Measurements from ENCODE around the gene KANSL1.

Gene KANSL1

DNA sequence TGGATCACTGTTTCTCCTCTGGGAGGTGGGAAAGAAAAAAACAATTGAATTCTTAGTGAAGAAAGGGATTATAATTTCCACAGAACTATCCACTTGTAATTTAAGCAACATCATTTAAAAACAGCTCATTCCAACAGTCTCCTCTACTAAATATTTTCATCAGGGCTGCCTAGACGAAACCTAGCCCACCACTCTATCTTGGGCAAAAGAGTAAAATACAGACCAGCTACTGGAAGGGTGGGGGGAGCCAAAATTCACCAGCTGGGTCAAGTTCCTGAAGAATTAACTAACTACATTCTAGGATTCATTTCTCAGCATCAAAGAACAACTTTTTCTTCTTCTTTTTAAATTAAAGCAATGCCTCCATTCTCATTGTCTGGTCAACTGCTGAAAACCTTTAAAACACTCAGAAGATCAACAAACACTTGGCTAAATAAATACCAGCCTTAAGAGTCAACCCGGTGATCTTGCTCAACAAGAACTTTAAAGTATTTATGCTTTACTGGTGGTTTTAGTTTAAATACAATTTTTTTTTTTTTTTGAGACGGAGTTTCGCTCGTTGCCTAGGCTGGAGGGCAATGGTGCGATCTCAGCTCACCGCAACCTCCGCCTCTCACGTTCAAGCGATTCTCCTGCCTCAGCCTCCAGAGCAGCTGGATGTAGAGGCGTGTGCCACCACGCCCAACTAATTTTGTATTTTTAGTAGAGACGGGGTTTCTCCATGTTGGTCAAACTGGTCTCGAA, 25.2 kb downstream of the KANSL1 start:
- no peak for DNase-seq

DNA sequence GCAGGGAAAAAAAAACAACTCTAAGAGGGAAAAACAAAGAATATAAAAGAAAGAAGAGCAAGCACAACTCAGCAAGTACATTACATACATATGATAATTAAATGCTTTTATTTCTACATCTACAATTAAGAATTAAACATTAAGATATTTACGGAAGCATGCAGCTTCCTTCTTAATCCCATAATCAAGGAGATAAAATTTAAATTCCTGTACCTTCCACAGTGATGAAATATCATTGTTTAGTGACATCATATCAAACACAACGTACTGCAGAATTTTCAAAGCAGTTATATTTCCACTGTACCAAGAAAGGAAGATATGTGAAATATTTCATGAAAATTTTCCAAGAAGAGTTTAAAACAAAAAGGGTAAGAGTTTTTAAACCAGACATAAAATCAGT, 26.0 kb downstream of the KANSL1 start:
- DNase-seq, result no peak

DNA sequence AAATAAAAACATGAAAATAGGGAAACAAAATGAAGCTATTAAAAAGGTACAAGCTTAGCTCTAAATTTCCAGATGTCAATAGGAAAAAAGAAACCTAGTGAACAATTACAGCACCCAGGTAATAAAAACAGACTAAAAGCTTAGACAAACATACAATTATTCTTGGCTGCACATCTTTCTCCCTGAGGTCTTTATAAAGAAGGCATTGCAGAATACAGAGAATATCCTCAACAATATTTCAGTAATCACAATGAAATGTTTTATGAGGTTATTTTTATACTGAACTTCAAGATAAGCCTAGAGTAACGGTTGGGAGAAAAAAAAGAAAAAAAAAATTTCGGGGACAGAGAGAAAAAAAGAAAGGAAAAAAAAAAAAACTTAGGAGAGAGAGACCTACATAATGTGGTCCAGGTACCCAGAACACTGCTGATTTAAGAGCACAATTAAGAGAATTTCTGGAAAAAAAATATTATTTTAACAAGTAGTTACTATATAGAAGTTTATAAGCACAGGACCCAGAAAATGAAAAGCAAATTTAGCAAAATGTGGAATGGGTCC, 26.5 kb downstream of the KANSL1 start:
- no peak for DNase-seq

DNA sequence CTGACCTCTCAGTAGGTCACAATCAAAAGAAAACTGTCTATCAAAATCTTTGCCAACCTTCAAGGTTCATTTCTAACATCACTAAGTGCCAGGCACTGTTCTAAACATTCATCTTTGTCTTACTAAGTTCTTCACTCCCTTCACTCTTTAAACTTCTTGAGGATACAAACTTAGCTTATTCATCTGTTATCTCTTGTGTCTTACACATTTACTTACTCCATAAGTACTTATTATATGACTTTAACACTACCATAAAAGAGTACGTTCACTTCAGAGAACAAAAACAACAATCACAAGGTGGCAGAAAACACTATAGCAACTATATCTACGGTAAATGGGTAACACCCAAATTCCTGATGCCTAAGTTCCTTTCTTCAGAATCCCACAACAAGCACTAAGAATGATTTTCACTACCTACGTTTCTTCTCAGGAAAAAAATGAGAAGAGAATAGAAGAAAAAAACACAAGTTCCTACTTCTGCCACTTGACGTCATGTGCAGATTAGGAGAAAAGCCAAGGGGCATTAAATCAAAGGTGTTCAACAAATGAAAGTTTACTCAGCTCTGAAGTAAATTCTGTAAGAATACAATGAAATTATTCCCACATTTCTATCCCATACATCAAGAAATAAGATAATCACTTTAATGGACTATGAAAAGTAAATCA, 29.2 kb downstream of the KANSL1 start:
- DNase-seq, result no peak

DNA sequence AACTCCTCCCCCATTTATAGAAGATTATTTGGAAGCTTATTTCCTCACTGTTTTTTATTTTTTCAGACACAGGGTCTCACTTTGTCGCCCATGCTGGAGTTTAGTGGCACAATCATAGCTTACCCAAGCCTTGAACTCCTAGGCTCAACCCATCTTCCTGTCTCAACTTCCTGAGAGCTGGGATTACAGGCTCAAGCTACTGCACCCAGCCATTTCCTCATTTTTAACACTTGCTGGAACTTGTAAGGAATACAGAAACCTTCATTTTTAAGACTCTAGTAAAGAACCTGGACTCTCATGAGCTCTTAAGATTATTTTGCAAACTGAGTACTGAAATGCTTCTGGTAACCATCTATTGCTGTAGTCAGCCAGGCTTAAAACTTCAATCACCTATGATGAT, 29.9 kb downstream of the KANSL1 start:
- DNase-seq, result no peak

DNA sequence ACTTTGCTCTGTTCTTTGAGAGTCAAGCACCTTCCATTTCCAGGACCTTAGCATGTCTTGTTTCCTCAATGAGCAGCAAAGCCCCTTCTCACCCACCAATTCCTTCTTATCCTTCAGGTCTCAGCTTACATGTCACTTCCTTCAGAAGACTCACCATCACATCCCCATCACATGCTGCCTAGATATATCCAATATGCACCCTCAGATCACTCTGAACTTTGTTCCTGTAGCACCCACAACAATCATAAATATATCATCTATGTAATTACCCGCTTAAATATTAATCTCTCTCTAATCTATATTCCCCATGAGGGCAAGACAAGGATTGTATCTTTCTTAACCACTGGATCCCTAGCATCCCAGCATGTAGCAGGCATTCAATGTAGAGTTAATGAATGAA, 30.4 kb downstream of the KANSL1 start:
- no peak for DNase-seq

DNA sequence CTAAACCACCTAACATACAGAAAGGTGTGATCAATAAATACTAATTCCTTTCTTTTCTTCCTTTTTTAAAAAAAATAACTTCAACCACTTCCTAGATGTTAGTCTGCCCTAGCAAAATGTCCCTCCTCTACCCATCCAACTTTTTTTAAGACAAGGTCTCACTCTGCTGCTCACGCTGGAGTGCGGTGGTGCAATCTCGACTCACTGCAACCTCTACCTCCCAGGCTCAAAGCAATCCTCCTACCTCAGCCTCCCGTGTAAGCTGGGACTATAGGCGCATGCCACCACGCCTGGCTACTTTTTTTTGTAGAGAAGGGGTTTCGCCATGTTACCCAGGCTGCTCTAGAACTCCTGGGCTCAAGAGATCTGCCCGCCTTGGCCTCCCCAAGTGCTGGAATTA, 33.1 kb downstream of the KANSL1 start:
- DNase-seq, result no peak

DNA sequence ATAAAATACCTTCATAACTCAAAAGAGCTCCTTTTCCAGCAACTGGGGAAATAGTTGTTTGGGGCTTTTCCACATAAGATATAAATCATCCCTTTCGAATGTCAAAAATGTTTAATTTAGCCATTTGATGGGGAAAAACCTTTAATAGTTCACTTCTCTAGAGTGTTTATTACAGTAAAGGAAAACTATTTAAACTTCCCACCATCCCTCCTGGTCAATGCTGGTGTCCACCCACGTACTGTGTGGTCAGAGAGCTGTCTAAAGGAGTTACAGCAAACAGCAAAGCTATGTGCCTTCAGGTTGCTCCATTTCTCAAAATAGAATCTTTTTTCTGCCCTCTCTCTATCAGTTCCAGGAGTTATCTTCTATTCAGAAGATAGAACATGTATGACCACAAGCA, 33.5 kb downstream of the KANSL1 start:
- DNase-seq, result no peak

DNA sequence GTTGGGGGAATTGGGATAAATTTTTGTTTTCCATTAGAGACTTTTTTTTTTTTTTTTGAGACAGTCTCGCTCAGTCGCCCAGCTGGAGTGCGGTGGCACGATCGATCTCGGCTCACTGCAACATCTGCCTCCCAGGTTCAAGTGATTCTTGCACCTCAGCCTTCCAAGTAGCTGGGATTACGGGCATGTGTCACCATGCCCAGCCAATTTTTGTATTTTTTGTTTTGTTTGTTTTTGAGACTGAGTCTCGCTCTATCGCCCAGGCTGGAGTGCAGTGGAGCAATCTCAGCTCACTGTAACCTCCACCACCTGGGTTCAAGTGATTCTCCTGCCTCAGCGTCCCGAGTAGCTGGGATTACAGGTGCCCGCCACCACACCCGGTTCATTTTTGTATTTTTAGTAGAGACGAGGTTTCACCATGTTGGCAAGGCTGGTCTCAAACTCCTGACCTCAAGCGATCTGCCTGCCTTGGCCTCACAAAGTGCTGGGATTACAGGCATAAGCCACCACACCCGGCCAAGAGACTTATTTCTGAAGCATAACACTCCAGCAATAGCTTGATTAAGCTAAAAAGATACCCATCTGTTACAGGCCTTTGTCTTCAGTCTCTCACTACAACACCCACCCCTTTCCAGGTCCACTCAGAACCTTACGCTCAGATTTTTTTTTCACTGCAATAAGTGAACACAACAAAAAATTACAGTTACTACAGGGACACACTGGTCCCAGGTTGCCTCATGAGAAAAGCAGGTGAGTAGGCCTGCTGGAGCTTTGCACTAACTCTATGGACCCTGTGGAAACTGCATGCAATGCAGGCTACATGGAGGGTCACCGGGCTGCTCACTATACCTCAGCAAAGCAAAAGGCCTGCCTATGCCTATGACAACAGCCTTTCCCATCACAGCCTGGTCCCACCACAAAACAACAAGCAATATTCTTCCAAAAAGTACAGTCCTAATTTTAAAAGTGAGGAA, 34.6 kb downstream of the KANSL1 start:
- no peak for DNase-seq

DNA sequence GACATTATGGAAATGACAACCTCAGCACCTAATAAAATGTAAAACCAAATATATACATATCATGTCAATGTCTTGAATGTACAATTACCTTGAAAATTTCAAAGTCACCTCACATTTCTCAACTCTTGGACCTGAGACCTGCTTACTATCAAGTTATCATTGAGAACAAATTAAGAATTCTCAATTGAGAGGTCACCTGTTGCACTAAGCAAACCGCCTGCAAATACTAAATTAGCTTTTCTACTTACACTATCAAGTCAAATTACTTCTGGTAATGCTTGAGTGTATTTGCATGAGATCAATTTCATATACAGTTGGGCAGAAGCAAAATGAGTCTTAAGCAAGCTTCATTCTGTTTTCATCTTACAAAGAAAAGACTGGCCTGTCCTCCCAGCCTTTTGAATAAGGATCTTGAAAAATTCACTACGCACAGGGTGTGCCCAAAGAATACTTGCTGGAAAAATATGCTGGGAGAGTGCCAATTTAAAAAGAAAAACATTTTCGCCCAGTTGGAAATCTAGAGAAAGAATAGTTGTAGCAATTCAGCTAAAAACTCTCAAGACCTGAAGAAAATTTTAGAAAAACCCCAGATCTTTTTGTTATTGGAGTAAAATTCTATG, 35.7 kb downstream of the KANSL1 start:
- no peak for DNase-seq

DNA sequence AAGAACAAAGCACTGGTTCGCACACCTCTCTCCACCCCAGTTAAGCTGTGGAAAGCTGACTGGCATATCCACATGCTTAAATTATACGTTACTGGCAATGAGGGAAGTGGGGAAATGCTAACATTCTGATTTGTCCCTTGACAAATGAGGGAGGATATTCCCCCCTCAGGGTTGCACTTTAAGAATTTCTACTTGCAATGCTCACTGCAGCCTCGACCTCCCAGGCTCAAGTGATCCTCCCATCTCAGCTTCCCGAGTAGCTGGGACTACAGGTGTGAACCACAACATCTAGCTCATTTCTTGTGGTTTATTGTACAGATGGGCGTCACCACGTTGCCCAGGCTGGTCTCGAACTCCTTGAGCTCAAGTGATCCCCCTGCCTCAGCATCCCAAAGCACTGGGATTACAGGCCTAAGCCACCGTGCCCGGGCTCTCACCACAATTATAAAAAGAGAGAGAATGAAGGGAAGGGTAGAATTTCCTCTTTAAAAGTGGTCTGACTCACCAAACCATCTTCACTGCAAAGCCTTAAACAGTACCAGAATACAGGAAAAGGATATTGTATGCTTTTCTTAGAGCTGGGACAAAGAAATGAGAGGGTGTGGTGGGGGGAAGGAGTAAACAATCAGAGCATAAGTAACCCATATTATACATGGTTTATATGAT, 38.9 kb downstream of the KANSL1 start:
- no peak for DNase-seq

DNA sequence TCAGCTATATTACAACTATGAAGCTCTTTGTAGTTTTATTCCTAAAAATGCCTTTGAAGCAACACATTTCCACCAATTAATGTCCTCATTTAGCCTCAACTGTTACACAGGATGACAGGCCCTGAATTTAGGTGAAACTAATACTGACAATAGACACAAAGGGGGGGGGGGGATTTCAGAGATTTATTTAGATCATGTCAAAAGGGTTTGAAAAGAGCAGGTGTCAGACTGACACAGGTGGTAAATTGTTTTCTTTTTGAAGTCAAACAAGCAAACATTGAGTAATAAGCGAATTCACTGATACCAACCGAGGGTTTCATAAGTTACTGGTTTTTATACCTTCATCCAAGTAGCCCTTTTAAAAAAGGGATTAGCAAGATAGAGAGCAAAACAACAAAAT, 40.8 kb downstream of the KANSL1 start:
- no peak for DNase-seq

DNA sequence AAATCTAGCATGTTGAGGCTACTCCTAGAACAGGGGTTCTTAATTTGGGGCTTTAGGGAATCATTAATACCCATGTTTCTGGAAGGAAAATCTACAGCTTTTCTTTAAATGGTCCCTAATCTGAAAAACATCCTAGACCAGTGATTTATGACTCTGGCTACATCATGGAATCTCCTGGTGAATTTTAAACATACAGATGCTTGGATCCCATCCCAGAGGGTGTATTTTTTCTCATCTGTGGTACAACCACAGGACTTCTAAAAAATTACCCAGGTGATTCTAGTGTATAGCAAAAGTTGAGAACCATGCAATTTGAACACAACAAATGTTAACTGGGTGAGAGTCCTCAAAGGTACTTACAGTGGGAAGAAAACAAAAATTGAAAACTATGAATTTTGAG, 41.5 kb downstream of the KANSL1 start:
- DNase-seq, result no peak

DNA sequence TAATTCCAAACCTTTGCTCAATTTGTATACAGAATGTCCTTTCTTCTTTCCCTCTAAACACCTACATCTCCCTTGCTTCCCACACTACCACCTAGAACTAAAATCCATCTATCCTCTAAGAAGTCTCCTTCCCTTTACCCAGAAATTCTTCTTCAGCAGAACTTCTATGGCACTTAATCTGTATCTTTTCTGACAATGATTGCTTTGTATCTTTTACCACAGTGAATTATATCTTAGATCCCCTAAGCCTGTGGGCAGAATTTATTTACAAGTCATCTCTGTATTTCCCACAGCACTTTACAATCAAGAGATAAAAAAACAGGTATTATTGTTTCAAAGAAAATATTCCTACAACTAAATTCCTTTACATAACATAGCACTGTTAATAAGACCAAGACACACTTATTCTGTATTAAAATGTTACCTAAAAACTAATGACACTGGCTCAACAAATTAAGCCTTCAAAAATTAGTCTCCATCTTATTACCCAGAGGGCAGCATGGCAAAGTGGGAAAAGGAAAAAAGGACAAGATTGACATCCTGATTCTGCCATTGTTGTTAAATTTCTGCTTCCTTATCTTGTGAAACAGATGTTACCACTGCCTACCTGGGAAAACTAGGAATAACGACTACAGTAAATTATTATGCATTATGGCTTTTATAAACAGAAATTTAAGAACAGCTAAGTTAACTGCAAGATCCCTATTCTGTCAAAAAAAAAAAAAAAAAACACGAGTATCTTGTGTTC, 42.8 kb downstream of the KANSL1 start:
- DNase-seq, result no peak

DNA sequence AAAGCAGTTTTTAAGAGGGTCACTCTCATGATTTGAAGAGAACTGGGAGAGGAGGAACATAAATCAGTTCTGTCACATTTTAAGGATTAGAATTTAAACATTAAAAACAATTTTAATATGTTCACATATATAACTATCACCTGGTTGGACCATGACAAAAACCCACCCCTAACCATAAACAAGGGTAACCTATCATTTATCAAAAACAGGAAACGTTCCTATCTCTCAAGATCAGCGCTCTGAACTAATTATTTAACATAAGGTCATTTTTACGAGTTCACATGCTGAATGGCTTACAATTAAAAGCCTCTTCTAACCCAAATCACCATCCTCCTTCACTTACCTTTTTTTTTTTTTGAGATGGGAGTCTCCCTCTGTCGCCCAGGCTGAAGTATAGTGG, 45.0 kb downstream of the KANSL1 start:
- no peak for DNase-seq

DNA sequence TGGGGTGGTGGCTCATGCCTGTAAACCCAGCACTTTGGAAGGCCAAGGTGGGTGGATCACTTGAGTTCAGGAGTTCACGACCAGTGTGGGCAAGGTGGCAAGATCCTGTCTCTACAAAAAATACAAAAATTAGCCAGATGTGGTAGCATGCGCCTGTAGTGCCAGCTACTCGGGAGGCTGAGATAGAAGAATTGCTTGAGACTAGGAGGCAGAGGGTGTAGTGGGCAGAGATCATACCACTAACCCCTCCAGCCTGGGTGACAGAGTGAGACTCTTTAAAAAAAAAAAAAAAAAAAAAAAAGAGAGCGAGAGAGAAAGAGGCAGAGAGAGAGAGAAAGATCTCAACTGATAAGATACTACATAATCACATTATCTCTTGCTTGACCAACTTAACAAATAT, 45.9 kb downstream of the KANSL1 start:
- DNase-seq, result no peak

DNA sequence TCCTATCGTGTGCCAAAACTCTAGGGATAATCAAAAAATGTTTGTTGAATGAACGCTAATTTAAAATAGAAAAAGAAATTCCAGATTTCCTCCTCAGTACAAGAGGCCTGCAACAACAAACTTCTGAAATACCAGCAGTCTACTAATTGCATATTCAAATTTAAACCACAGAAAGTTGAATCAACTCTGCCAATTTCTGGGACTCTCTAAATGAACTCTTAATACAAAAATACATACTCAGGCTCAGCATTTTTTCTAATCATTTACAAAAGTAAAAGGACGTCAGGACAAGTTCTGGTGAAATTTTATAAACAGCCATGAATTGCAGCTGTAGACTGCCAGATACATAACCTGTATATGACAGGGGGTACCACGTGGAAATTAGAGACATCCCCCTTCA, 49.0 kb downstream of the KANSL1 start:
- no peak for DNase-seq

DNA sequence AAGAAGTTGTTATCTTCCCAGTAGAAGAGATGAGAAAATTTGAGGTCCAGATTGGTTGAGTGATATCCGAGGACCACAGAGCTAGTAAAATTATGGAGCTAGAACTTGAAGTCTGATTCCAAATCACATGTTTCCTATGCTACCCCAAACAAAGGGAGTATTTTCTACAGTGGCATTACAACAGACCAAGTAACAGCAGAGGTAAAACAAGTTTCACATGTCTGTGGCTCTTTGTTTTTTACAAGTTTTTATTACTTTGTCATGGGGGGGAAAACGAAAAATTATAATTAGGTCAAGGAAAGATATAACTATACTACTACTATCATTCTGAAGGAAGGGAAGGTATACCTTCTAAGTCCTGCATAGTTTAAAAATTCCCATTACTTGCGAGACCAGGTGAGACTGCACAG, 49.4 kb downstream of the KANSL1 start:
- DNase-seq, result no peak

DNA sequence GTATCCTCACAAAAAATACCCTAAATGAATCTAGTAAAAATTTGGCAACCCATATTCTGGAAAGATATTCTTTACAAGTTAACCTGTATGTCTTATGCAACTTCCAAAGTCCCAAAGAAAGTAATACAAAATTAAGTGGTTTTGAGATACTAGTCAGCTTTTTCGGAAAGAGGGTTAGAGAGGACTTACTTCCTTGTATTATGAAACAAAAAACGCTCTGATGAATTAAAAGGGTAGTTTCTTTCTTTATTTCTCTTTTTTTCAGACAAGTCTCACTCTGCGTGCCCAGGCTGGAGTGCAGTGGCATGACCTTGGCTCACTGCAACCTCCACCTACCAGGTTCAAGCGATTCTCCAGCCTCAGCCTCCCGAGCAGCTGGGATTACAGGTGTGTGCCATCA, 51.6 kb downstream of the KANSL1 start:
- DNase-seq, result no peak

DNA sequence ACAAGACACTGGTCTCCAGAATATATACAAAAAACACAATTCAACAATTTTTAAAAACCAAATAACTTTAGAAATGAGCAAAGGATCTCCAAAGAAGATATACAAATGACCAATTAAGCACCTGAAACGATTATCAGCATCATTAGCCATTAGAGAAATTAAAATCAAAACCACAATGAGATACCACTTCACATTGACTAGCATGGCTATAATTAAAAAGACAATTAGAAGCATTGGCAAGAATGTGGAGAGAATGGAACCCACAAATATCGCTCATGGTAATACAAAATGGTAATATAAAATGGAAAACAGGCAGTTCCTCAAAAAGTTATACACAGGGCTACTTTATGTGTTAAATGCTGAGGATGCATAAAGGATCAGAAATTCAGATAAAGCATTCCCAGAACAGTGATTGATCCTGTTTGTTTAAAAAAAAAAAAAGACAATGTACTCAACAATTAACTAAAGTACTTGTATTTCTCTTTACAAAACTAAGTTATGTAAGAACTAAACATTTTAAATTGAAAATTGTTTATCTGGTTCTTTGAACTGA, 52.5 kb downstream of the KANSL1 start:
- no peak for DNase-seq

All from anterior cingulate cortex (tissue), 58 donors.